ENCODE results near the gene SLC9A1. TPM values are rescaled to one million over a fixed set of nuclear protein-coding genes. Genes with fewer than 3 reads are reported as not detected.

The SLC9A1 gene
- total RNA-seq, 1 experiment from 2014 or later, result 35.3 TPM

GRCh38 chr1:27116232-27116631, 38.7 kb downstream of the SLC9A1 start:
- H3K9ac ChIP-seq (ENCODE audit: low read length), result no peak overlapping the region
- H3K9me3 ChIP-seq (ENCODE audit: low read length), result no peaks in the 10 kb centered on the region
- DNase-seq, result no peak
- no peak overlapping the region for H3K27ac ChIP-seq (ENCODE audit: low read length)
- H3K9me2 ChIP-seq (replicated peaks; ENCODE audit: insufficient read depth, low read length), result no peaks in the 10 kb centered on the region
- no peaks in the 10 kb centered on the region for H3K27me3 ChIP-seq (ENCODE audit: low read length)
- H2AFZ ChIP-seq (ENCODE audit: low read length), result no peak overlapping the region
- peaks cover 8% of the 10 kb centered on the region; the same call in 1 of the 2 replicates for H4K20me1 ChIP-seq (ENCODE audit: insufficient read depth, low read depth, low read length)
- peaks cover 23% of the 10 kb centered on the region for H3K4me1 ChIP-seq (ENCODE audit: low read length)
- H3K4me3 ChIP-seq (ENCODE audit: low read length), result no peak overlapping the region
- peaks cover 62% of the 10 kb centered on the region for H3K79me2 ChIP-seq (ENCODE audit: low read length)
- no peak overlapping the region for H3K4me2 ChIP-seq (ENCODE audit: low read depth, low read length, poor library complexity, severe bottlenecking)
- peaks cover 6% of the 10 kb centered on the region for H3K36me3 ChIP-seq (ENCODE audit: insufficient read depth, low read length)

DNA sequence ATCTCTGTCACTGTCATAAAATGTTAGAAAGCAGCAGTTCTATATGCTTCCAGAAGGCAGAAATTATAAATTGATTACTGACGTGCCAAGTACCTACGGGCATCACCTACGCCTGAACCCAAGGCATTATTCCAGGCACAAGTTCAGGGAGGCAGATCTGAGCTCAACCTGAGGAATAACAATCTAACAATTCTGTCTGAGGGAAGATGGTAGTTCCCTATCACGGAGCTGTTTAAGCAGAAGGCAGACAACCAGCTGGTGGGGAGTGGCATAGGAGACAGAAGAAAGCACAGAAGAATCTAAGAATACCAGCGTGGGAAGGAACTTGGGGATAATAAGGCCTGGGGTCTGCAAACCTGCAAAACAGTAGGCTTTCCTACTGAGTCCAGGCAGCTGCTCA, 40.4 kb downstream of the SLC9A1 start:
- no peak for DNase-seq
- peaks cover 23% of the 10 kb centered on the region for H3K4me1 ChIP-seq (ENCODE audit: low read length)
- peaks cover 14% of the 10 kb centered on the region for H3K36me3 ChIP-seq (ENCODE audit: insufficient read depth, low read length)
- no peaks in the 10 kb centered on the region for H3K9me3 ChIP-seq (ENCODE audit: low read length)
- H3K4me3 ChIP-seq (ENCODE audit: low read length), result no peak overlapping the region
- H3K9me2 ChIP-seq (replicated peaks; ENCODE audit: insufficient read depth, low read length), result no peaks in the 10 kb centered on the region
- no peak overlapping the region for H3K9ac ChIP-seq (ENCODE audit: low read length)
- H3K27me3 ChIP-seq (ENCODE audit: low read length), result no peaks in the 10 kb centered on the region
- peaks cover 5% of the 10 kb centered on the region; the same call in 1 of the 2 replicates for H4K20me1 ChIP-seq (ENCODE audit: insufficient read depth, low read depth, low read length)
- H3K27ac ChIP-seq (ENCODE audit: low read length), result no peak overlapping the region
- H3K4me2 ChIP-seq (ENCODE audit: low read depth, low read length, poor library complexity, severe bottlenecking), result no peak overlapping the region
- H2AFZ ChIP-seq (ENCODE audit: low read length), result no peak overlapping the region
- peaks cover 55% of the 10 kb centered on the region for H3K79me2 ChIP-seq (ENCODE audit: low read length)

DNA sequence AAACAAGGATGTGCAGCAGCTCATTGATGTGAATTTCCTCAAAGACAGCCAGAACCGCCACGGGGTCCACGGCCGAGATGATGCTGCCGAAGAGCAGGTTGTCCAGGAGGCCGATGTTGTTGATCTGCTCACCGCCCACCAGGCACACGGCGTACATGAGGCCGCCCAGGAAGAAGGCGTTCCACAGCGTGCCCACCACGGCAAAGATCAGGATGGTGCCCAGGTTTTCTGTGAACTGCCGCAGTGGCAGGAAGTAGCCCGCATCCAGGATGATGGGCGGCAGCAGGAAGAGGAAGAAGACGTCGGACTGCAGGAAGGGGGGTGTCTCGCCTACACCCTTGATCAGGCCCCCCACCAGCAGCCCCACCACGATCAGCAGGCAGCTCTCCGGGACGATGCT, 41.1 kb downstream of the SLC9A1 start:
- Histone ChIP-seq H3K9ac (ENCODE audit: low read length) (no peak overlapping the region), H3K4me1 (ENCODE audit: low read length) (peaks cover 23% of the 10 kb centered on the region), H2AFZ (ENCODE audit: low read length) (no peak overlapping the region), H3K9me3 (ENCODE audit: low read length) (no peaks in the 10 kb centered on the region), H3K79me2 (ENCODE audit: low read length) (peaks cover 58% of the 10 kb centered on the region), H3K4me3 (ENCODE audit: low read length) (no peak overlapping the region), H4K20me1 (ENCODE audit: insufficient read depth, low read depth, low read length) (peaks cover 5% of the 10 kb centered on the region; the same call in 1 of the 2 replicates), H3K4me2 (ENCODE audit: low read depth, low read length, poor library complexity, severe bottlenecking) (no peak overlapping the region), H3K27me3 (ENCODE audit: low read length) (no peaks in the 10 kb centered on the region), H3K36me3 (ENCODE audit: insufficient read depth, low read length) (peaks cover 20% of the 10 kb centered on the region), H3K27ac (ENCODE audit: low read length) (no peak overlapping the region), H3K9me2 (replicated peaks; ENCODE audit: insufficient read depth, low read length) (no peaks in the 10 kb centered on the region)
- DNase-seq, result no peak

- Histone ChIP-seq H3K9ac (ENCODE audit: low read length) (peak overlapping the region; percentile 29; the same call in 1 of the 2 replicates), H4K20me1 (ENCODE audit: insufficient read depth, low read depth, low read length) (peaks cover 5% of the 10 kb centered on the region; the same call in 1 of the 2 replicates), H3K9me2 (replicated peaks; ENCODE audit: insufficient read depth, low read length) (no peaks in the 10 kb centered on the region), H3K27me3 (ENCODE audit: low read length) (no peaks in the 10 kb centered on the region), H2AFZ (ENCODE audit: low read length) (no peak overlapping the region), H3K4me1 (ENCODE audit: low read length) (peaks cover 27% of the 10 kb centered on the region), H3K9me3 (ENCODE audit: low read length) (no peaks in the 10 kb centered on the region), H3K4me2 (ENCODE audit: low read depth, low read length, poor library complexity, severe bottlenecking) (no peak overlapping the region), H3K79me2 (ENCODE audit: low read length) (peaks cover 42% of the 10 kb centered on the region), H3K36me3 (ENCODE audit: insufficient read depth, low read length) (peaks cover 22% of the 10 kb centered on the region), H3K27ac (ENCODE audit: low read length) (peak overlapping the region; percentile 57), H3K4me3 (ENCODE audit: low read length) (no peak overlapping the region)
- peak; percentile 64 for DNase-seq
Observed at GRCh38 chr1:27111626-27112573, 43.0 kb downstream of the SLC9A1 start.

GRCh38 chr1:27109103-27109822, 45.7 kb downstream of the SLC9A1 start:
- Histone ChIP-seq H3K27ac (ENCODE audit: low read length) (0 out of 2 replicates have a peak overlapping the region, but pooled peaks have one; percentile 25), H3K27me3 (ENCODE audit: low read length) (no peaks in the 10 kb centered on the region), H3K36me3 (ENCODE audit: insufficient read depth, low read length) (peaks cover 22% of the 10 kb centered on the region; the same call in 1 of the 2 replicates), H3K9me3 (ENCODE audit: low read length) (no peaks in the 10 kb centered on the region), H2AFZ (ENCODE audit: low read length) (no peak overlapping the region), H3K4me3 (ENCODE audit: low read length) (no peak overlapping the region), H3K9me2 (replicated peaks; ENCODE audit: insufficient read depth, low read length) (no peaks in the 10 kb centered on the region), H3K9ac (ENCODE audit: low read length) (no peak overlapping the region), H3K4me2 (ENCODE audit: low read depth, low read length, poor library complexity, severe bottlenecking) (no peak overlapping the region), H3K4me1 (ENCODE audit: low read length) (peaks cover 33% of the 10 kb centered on the region), H3K79me2 (ENCODE audit: low read length) (peaks cover 18% of the 10 kb centered on the region), H4K20me1 (ENCODE audit: insufficient read depth, low read depth, low read length) (no peaks in the 10 kb centered on the region)
- DNase-seq, result peak; percentile 85

- Histone ChIP-seq H3K27ac (ENCODE audit: low read length) (0 out of 2 replicates have a peak overlapping the region, but pooled peaks have one; percentile 25), H3K36me3 (ENCODE audit: insufficient read depth, low read length) (peaks cover 22% of the 10 kb centered on the region; the same call in 1 of the 2 replicates), H3K4me3 (ENCODE audit: low read length) (no peak overlapping the region), H4K20me1 (ENCODE audit: insufficient read depth, low read depth, low read length) (no peaks in the 10 kb centered on the region), H3K4me1 (ENCODE audit: low read length) (peaks cover 35% of the 10 kb centered on the region), H3K9me3 (ENCODE audit: low read length) (no peaks in the 10 kb centered on the region), H3K9ac (ENCODE audit: low read length) (no peak overlapping the region), H2AFZ (ENCODE audit: low read length) (no peak overlapping the region), H3K27me3 (ENCODE audit: low read length) (no peaks in the 10 kb centered on the region), H3K9me2 (replicated peaks; ENCODE audit: insufficient read depth, low read length) (no peaks in the 10 kb centered on the region), H3K79me2 (ENCODE audit: low read length) (peaks cover 13% of the 10 kb centered on the region; the same call in 1 of the 2 replicates), H3K4me2 (ENCODE audit: low read depth, low read length, poor library complexity, severe bottlenecking) (no peak overlapping the region)
- no peak for DNase-seq
Observed at GRCh38 chr1:27108588-27108987, 46.3 kb downstream of the SLC9A1 start.

- H3K79me2 ChIP-seq (ENCODE audit: low read length), result peaks cover 13% of the 10 kb centered on the region; the same call in 1 of the 2 replicates
- no peak overlapping the region for H3K4me2 ChIP-seq (ENCODE audit: low read depth, low read length, poor library complexity, severe bottlenecking)
- H3K9ac ChIP-seq (ENCODE audit: low read length), result peak overlapping the region; percentile 21; the same call in 1 of the 2 replicates
- DNase-seq, result peak; percentile 86
- H2AFZ ChIP-seq (ENCODE audit: low read length), result no peak overlapping the region
- H3K4me1 ChIP-seq (ENCODE audit: low read length), result peaks cover 37% of the 10 kb centered on the region
- no peaks in the 10 kb centered on the region for H4K20me1 ChIP-seq (ENCODE audit: insufficient read depth, low read depth, low read length)
- H3K4me3 ChIP-seq (ENCODE audit: low read length), result no peak overlapping the region
- no peaks in the 10 kb centered on the region for H3K9me3 ChIP-seq (ENCODE audit: low read length)
- H3K9me2 ChIP-seq (replicated peaks; ENCODE audit: insufficient read depth, low read length), result no peaks in the 10 kb centered on the region
- H3K36me3 ChIP-seq (ENCODE audit: insufficient read depth, low read length), result peaks cover 28% of the 10 kb centered on the region; the same call in 1 of the 2 replicates
- peak overlapping the region; percentile 82 for H3K27ac ChIP-seq (ENCODE audit: low read length)
- H3K27me3 ChIP-seq (ENCODE audit: low read length), result no peaks in the 10 kb centered on the region
Observed at GRCh38 chr1:27106561-27107323, 48.2 kb downstream of the SLC9A1 start.

Measured in Karpas-422 (cell line).